GM12878 (cell line): Measurements from ENCODE around the gene KRTAP19-2. TPM values are rescaled to one million over a fixed set of nuclear protein-coding genes. Genes with fewer than 3 reads are reported as not detected.

Experiments used
- ATAC-seq: fragments of 200-7000 bp; cut with Tn5 transposase; 3 replicates; pipeline ENCODE4 v1.9.1; 2020; ENCODE audit warnings: mild to moderate bottlenecking, moderate library complexity
- BruUV-seq: library from RNA; stranded (reverse); fragments of 400-500 nt; replicated peaks from 2 replicates; lab custom pipeline; 2021; lab: Mats Ljungman, UMichigan
- CTCF ChIA-PET: fragments of 300-600 bp; sonication (Branson Sonifier 250); formaldehyde crosslinking; extraction: SDS; loops from one replicate; lab custom pipeline; 2021; ENCODE audit warnings: inconsistent platforms; lab: Yijun Ruan, JAX
- POLR2A ChIA-PET: fragments of 350-600 bp; formaldehyde crosslinking; extraction: SDS; loops from one replicate; lab custom pipeline; 2021; ENCODE audit warnings: inconsistent platforms; lab: Charles Lee
- RAD21 ChIA-PET: fragments of 300-600 bp; sonication (Branson Sonifier 250); formaldehyde crosslinking; loops from one replicate; lab custom pipeline; 2023; ENCODE audit warnings: antibody characterized with exemption; ENCODE audit not compliant: unreplicated experiment; lab: Charles Lee
- SMC1A ChIA-PET: fragments of 300-600 bp; sonication (Branson Sonifier 250); formaldehyde crosslinking; loops from one replicate; lab custom pipeline; 2023; ENCODE audit not compliant: unreplicated experiment, uncharacterized antibody; lab: Charles Lee
- DNase-seq: peaks from one replicate; pipeline ENCODE4 v3.0.0-alpha.2; 2011; ENCODE audit warnings: low read depth, low spot score
- FAIRE-seq: peaks from 3 replicates; lab custom pipeline; 2011; peaks lifted over from hg19 to GRCh38; lab: Jason Lieb, UNC
- H2AFZ ChIP-seq: 2 replicates; pipeline ENCODE4 v1.6.0; 2011; ENCODE audit warnings: low read depth, low read length, control low read depth; ENCODE audit not compliant: control insufficient read depth
- H3K27ac ChIP-seq: 2 replicates; pipeline ENCODE4 v1.5.1; 2011; ENCODE audit warnings: control low read depth; ENCODE audit not compliant: control insufficient read depth, insufficient read depth
- H3K27me3 ChIP-seq, 2 experiments: replicated peaks in 1 of 2; 2 replicates each; pipeline versions ENCODE4 v1.6.0 to v1.6.1; 2011; ENCODE audit warnings: low read length in 1 of 2; ENCODE audit not compliant: control insufficient read depth in 2 of 2, insufficient read depth in 2 of 2
- H3K36me3 ChIP-seq, 2 experiments: 2 replicates each; pipeline ENCODE4 v1.5.1; 2011; ENCODE audit warnings: low read length in 1 of 2; ENCODE audit not compliant: control insufficient read depth in 2 of 2, insufficient read depth in 2 of 2
- H3K4me1 ChIP-seq: 2 replicates; pipeline ENCODE4 v1.6.1; 2011; ENCODE audit warnings: mild to moderate bottlenecking, low read length, moderate library complexity, mixed read lengths; ENCODE audit not compliant: control insufficient read depth, insufficient read depth
- H3K4me2 ChIP-seq: 2 replicates; pipeline ENCODE4 v1.6.0; 2011; ENCODE audit warnings: control low read depth; ENCODE audit not compliant: control insufficient read depth, insufficient read depth
- H3K4me3 ChIP-seq: fragments of 200-600 bp; sonication (generic); 2 replicates; pipeline ENCODE4 v1.5.1; 2016
- H3K79me2 ChIP-seq: 2 replicates; pipeline ENCODE4 v1.6.0; 2011; ENCODE audit warnings: low read length; ENCODE audit not compliant: control insufficient read depth, insufficient read depth
- H3K9ac ChIP-seq: 2 replicates; pipeline ENCODE4 v1.8.0; 2011; ENCODE audit warnings: low read length, control low read depth, mixed read lengths; ENCODE audit not compliant: control insufficient read depth, insufficient read depth
- H3K9me3 ChIP-seq: replicated peaks from 3 replicates; pipeline ENCODE4 v1.5.1; 2011; ENCODE audit warnings: mild to moderate bottlenecking, low read length; ENCODE audit not compliant: control insufficient read depth, insufficient read depth
- H4K20me1 ChIP-seq: 2 replicates; pipeline ENCODE4 v1.6.0; 2011; ENCODE audit not compliant: control insufficient read depth, insufficient read depth
- CBFB ChIP-seq: IDR thresholded peaks from 2 replicates; pipeline ENCODE4 v1.6.1; 2016; ENCODE audit warnings: antibody characterized with exemption, low read depth
- CHD4 ChIP-seq: fragments of 200-600 bp; sonication (generic); IDR thresholded peaks from 2 replicates; pipeline ENCODE4 v1.6.1; 2016; ENCODE audit warnings: mild to moderate bottlenecking
- MTA3 ChIP-seq: IDR thresholded peaks from 2 replicates; pipeline ENCODE4 v1.6.1; 2012; ENCODE audit warnings: low read length, inconsistent platforms, borderline replicate concordance
- NFXL1 ChIP-seq: fragments of 450-650 bp; IDR thresholded peaks from 2 replicates; pipeline ENCODE4 v1.6.1; 2017; ENCODE audit warnings: antibody characterized with exemption, mild to moderate bottlenecking, borderline replicate concordance
- NR2F1 ChIP-seq: fragments of 450-650 bp; conservative IDR thresholded peaks from 2 replicates; pipeline ENCODE4 v1.6.1; 2017; ENCODE audit warnings: mild to moderate bottlenecking
- WGBS: methylation state at CpG from one replicate; pipeline ENCODE4 v1.1.6; 2016; ENCODE audit warnings: low lambda C conversion rate; ENCODE audit not compliant: insufficient replicate concordance, insufficient coverage; ENCODE audit errors: missing lambda C conversion rate; 5-methylcytosine and 5-hydroxymethylcytosine counted together
- in situ Hi-C: fragments of 300-500 bp; cut with MboI; formaldehyde crosslinking; loops from 9 replicates; pipeline ENCODE4 v1.14.3; 2018; ENCODE audit warnings: mixed read lengths
- intact Hi-C: fragments of 100-400 bp; cut with micrococcal nuclease; formaldehyde crosslinking; loops from one replicate; pipeline ENCODE4 v1.14.2; 2022; ENCODE audit not compliant: unreplicated experiment
- polyA plus RNA-seq, 11 experiments: library from polyadenylated mRNA; depleted of rRNA in 4 of 11; unstranded in 6 of 11; stranded (reverse) in 5 of 11; fragments of >200 nt; fragmentation: Nextera tagmentation in 4 of 11; fragmentation: Illumina TruSeq in 1 of 11; extraction: Ambion mirVana in 4 of 11; extraction: Trizol in 1 of 11; gene quantifications; 1 replicate in 1 of 11; 2 replicates in 10 of 11; pipeline versions ENCODE4 v1.2.1 to v1.2.3, GENCODE V29; 2011 to 2016; ENCODE audit warnings: inconsistent platforms in 2 of 11, missing spikeins in 2 of 11, low read depth in 1 of 11
- total RNA-seq, 4 experiments: library from RNA; depleted of rRNA in 3 of 4; stranded (reverse); fragments of >200 nt in 3 of 4; fragmentation: Illumina TruSeq in 1 of 4; extraction: Trizol in 1 of 4; gene quantifications; 2 replicates each; pipeline versions ENCODE4 v1.2.1 to v1.2.3, GENCODE V29; 2013 to 2021
- TF ChIP-seq, protein P1 (sequence below): fragments of 150-350 bp; IDR thresholded peaks from 2 replicates; pipeline ENCODE4 v1.6.1; 2014; ENCODE audit warnings: mild to moderate bottlenecking, low read depth, low read length

The KRTAP19-2 gene
- total and polyA plus RNA-seq, 10 of the 15 experiments (the other 5 are each of a cell fraction or from before 2014, with no cell fraction given): not detected

DNA sequence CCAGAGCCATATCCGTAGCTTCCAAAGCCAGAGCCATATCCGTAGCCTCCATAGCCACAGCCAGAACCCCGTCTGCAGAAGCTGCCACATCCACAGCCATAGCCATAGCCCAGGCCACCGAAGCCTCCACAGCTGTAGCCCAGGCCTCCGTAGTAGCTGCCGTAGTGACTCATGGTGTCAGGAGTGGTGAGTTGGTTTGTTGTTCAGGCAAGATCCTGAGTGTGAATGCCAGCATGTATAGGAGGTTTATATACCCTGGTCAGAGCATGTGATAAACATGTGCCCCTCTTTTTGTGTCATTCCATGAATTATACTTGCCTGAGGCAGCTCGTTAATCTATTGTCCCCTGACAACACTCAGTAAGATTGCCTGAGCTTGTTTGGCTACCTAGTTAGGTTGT, 7.1 kb downstream of the KRTAP19-2 start, which contains the start of gene KRTAP19-1 (continued):
- TF ChIP-seq, protein P1, sequence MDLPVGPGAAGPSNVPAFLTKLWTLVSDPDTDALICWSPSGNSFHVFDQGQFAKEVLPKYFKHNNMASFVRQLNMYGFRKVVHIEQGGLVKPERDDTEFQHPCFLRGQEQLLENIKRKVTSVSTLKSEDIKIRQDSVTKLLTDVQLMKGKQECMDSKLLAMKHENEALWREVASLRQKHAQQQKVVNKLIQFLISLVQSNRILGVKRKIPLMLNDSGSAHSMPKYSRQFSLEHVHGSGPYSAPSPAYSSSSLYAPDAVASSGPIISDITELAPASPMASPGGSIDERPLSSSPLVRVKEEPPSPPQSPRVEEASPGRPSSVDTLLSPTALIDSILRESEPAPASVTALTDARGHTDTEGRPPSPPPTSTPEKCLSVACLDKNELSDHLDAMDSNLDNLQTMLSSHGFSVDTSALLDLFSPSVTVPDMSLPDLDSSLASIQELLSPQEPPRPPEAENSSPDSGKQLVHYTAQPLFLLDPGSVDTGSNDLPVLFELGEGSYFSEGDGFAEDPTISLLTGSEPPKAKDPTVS: no peak
- TF ChIP-seq MTA3 (no peak), NR2F1 (no peak)
- TF ChIP-seq, all 136 proteins: peak for 0

DNA sequence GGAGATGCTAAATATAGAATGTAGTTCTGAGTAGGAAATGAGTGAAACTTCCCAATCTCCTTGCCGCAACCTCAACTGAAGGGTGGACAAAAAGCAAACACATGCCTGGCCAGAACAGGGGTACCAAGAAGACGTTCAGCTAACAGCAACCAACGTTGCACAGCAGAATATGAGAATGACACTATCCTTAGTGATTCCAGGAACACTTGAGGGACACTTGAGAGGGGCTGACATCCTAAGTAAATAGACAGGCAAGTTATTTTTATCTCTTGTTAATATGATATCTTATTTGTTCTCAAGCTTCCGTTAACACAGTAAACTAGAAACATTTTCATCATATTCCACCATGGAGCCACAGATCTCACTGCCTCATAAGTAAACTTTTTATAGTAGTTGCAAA, 8.0 kb downstream of the KRTAP19-2 start:
- ChIA-PET CTCF (no interaction called here), RAD21 (no interaction called here), POLR2A (no interaction called here), SMC1A (no interaction called here)
- Histone ChIP-seq H3K27ac (no peak overlapping the region), H3K9ac (no peak overlapping the region), H3K9me3 (no peaks in the 10 kb centered on the region), H3K36me3 (no peaks in the 10 kb centered on the region), H2AFZ (no peak overlapping the region), H3K4me2 (no peak overlapping the region), H4K20me1 (no peaks in the 10 kb centered on the region), H3K79me2 (no peaks in the 10 kb centered on the region), H3K27me3 (no peaks in the 10 kb centered on the region), H3K4me1 (no peaks in the 10 kb centered on the region), H3K4me3 (no peak overlapping the region)
- WGBS: 27% methylated on average over 4 of the region's 4 CpGs
- TF ChIP-seq NFXL1 (no peak), CBFB (no peak), CHD4 (no peak)
- ATAC-seq: no peak
- BruUV-seq: no TSS peak
- in situ Hi-C loops: no loop called here
- intact Hi-C loops: no loop called here
- DNase-seq: no peak
- no peak for FAIRE-seq
